NCI-H1694 (cell line): Measurements from ENCODE around the gene IRF8.
"Not testable (repeated sequence)": the region's sequence is repeated elsewhere in the genome, so short reads cannot be mapped to it uniquely, and the experiment has no call there.

Source experiments
- DNase-seq: peaks from one replicate; lab custom pipeline; 2025; lab: John Stamatoyannopoulos, UW

The IRF8 gene

GRCh38 chr16:85868495-85868894 is 30.5 kb upstream of the IRF8 start:
- no peak for DNase-seq

- DNase-seq, result no peak
Observed at GRCh38 chr16:85869206-85869605, 29.8 kb upstream of the IRF8 start.

GRCh38 chr16:85869785-85870558 is 29.0 kb upstream of the IRF8 start:
- DNase-seq, result no peak

GRCh38 chr16:85871756-85872155 is 27.2 kb upstream of the IRF8 start:
- DNase-seq, result no peak

- DNase-seq, result no peak
Observed at GRCh38 chr16:85872734-85873133, 26.2 kb upstream of the IRF8 start.

- no peak for DNase-seq
Observed at GRCh38 chr16:85873153-85873552, 25.8 kb upstream of the IRF8 start.

- not testable (repeated sequence) for DNase-seq
Observed at GRCh38 chr16:85874031-85874430, 24.9 kb upstream of the IRF8 start.

GRCh38 chr16:85878407-85878806 is 20.6 kb upstream of the IRF8 start:
- no peak for DNase-seq

- DNase-seq, result no peak
Observed at GRCh38 chr16:85878875-85879274, 20.1 kb upstream of the IRF8 start.

GRCh38 chr16:85879549-85879948 is 19.4 kb upstream of the IRF8 start:
- DNase-seq, result no peak

GRCh38 chr16:85879975-85880831 is 18.8 kb upstream of the IRF8 start:
- DNase-seq, result no peak

- peak; percentile 22 for DNase-seq
Observed at GRCh38 chr16:85880861-85881260, 18.1 kb upstream of the IRF8 start.

GRCh38 chr16:85881436-85881835 is 17.5 kb upstream of the IRF8 start:
- DNase-seq, result no peak

- DNase-seq, result no peak
Observed at GRCh38 chr16:85882181-85882810, 16.7 kb upstream of the IRF8 start.

GRCh38 chr16:85883813-85884212 is 15.1 kb upstream of the IRF8 start:
- DNase-seq, result no peak

GRCh38 chr16:85884808-85885463 is 14.0 kb upstream of the IRF8 start:
- no peak for DNase-seq

- no peak for DNase-seq
Observed at GRCh38 chr16:85885537-85885936, 13.4 kb upstream of the IRF8 start.

- peak; percentile 9 for DNase-seq
Observed at GRCh38 chr16:85888405-85889331, 10.3 kb upstream of the IRF8 start.

- DNase-seq, result no peak
Observed at GRCh38 chr16:85891033-85891775, 7.8 kb upstream of the IRF8 start.

- no peak for DNase-seq
Observed at GRCh38 chr16:85891776-85892166, 7.2 kb upstream of the IRF8 start.
